HG02571 (cell line): ENCODE data around the gene NR1H3.
A peak's percentile ranks its signal among the peaks of the same experiment; 100 is the strongest.

Source experiments
- ATAC-seq: cut with Tn5 transposase; IDR thresholded peaks from one replicate; pipeline ENCODE4 v1.9.1; 2021; ENCODE audit warnings: mild to moderate bottlenecking, moderate library complexity; ENCODE audit not compliant: unreplicated experiment

The NR1H3 gene

DNA sequence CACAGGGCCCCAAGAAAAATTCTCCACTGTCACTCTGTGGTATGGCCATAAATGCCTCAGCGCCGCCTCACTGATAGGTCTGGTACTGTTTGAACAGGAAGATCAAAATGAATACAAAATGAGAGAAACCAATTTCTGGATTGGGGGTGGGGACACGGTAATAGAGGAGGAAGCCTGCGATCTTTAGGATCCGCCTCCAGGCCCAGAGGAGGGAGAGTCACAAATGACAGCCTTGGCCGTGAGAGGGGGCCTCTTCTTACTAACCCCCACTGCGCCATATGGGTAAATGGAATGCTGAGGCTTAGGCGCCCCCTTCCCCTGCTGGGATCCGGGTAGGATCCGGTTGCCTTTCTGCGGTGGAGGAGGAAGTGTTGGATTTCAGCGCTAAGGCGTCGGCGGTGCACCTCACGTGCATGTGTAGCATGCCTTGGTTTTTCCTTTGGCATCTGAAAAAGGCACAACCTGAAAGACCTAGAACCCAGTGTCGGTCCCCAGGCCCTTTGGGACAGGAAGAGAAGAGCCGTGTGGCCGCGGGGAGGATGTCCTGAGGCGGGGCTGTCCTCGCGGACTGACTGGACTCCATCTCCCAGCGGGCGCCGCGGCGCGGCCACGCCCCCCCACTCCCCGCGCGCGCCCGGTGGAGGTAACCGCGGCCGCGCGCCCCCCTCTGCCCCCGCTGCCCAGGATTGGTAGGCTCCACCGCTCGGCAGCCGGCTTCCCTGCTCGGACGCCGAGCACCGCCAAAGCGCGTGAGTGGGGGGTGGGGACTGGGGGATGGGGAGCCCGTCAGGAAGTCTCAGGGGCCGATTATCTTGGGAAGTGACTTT lies 11.4 kb downstream of the NR1H3 start:
- ATAC-seq: peak; percentile 55

DNA sequence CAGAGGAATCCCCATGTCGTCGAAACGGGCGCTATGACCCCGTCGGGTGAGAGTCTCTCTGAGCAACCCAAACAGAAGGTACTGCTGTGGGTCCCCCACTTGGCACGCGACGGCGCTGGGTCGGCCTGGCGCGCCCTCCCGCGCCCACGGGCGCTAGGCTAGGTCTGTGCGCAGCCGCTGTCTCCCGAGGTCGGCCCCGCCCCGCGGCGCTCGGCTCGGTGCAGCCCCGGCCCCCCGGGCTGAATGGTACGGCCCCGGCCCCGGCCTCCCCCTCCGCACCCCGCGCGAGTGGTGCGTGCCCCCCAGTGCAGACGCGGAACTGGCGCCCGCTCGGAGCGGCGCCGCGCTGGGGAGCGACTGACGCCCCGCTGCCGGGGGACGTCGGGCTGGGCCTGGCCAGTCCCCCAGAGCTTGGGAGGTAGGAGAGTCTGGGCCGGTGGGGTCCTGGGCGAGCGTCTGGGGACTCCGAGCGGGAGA lies 12.1 kb downstream of the NR1H3 start, which contains the start of gene MADD:
TSS of gene MADD (plus strand) at position 305 of the 477 bp plus-strand sequence.
- ATAC-seq: peak; percentile 78

DNA sequence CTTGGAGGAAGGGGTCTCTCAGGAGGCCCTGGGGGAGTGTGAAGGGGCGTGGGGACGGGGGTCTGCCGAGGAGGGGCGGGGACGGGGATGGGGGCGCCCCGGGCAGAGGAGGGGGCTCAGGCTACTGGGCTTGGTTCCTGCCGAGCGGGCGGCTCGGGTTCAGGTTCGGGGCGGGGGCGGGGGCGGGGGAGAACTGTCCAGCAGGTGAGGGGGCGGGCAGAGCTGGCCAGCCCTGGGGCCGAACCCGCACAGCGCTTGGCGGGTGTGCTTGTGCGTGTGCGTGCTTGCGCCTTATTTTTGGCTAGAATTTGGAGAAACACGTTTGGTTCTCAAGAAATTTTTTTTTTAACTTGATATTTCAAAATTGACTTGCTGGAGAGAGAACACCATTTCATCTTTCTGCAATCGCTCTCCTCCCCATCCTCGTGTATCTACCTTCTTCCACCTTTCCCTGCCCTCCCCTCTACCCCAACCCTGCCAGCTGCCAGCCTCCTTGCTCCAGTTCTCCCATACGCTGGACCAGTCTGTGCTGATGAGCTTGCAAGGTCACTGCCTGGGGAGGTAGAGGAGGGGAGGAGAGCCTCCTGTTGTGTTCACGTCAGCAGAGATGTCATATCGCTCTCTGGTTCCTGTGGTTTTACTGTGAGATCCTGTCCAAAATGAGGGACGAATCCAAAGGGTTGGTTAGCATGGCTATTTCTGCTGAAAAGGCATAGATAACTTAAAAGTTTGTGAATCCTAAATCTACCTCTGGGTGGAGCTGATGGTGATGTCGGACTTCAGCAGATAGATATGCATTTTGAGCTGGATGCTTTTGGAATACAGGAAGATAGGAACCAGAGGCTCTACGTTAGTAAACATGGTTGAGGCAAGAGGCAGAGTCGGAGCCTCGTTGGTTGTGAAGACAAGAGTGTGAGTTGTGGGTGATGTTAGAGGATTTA lies 12.8 kb downstream of the NR1H3 start:
- no peak for ATAC-seq

DNA sequence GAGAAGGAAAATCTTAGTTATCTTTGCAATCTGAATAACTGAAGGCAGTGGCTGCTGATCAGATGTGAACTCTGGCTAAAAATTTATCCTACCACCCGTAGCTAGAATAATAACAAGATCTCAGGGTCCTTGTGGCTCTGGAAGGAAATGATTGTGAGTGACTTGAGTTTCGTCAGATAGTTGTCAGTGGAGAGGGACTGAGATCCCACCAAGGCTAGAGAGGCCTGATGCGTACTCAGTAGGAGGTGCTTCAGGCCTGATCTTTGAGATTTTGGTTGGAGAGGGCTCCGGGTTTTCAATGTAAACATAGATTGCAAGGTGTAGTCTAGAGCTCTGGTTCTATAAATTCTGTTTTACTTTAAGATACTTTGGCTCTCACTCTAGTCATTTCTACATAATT lies 13.5 kb downstream of the NR1H3 start:
- ATAC-seq: no peak

DNA sequence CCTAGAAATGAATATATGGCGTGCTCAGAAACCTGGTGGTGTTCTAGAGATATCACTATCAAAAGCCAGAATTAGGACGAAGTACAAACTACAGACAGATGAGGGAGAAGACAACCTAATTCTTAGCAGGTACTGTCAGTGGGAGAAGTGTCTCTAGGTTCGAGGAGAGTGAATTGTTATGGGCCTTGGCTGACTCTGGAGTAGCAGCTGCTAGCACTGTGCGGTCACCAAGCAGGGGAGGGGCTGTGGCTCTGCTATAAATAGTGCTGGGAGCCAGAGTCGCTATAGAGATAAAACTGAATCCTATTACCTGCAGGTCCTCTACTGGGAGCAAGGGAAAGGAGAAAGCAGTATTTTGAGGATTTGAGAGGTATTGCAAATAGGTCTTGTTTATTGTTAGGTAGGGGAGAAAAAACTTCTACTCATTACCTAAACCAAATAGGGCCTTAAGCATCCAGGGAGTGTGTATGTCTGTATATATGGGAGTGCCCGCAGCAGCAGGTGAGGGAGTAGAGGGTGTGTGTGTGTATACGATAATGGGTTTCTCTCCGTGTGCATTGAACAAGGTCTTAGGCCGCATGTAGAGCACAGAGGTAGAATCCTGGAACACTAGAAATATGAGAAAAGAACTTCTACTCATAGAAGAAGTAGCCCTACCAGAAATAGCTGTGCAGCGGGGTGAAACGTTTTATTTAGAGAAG lies 14.3 kb downstream of the NR1H3 start:
- ATAC-seq: no peak

DNA sequence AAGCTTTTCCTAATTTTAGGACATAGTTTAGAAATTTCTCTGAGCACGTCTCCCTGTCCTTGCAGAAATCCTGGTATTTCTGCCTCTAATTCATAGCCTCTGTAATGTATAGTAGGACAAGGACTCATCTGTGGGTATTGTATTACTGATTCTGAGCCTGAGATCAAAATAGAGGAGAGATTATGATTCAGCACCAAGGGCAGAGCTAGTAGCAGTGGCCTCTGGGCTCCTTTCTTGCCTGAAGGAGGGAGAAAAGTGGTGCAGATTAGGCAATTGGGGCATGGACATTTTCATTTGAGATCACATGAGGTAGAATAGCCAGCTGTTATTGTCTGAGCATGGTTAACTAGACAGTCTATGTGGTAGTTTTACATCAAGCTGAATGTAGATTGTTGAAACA lies 14.9 kb downstream of the NR1H3 start:
- no peak for ATAC-seq

DNA sequence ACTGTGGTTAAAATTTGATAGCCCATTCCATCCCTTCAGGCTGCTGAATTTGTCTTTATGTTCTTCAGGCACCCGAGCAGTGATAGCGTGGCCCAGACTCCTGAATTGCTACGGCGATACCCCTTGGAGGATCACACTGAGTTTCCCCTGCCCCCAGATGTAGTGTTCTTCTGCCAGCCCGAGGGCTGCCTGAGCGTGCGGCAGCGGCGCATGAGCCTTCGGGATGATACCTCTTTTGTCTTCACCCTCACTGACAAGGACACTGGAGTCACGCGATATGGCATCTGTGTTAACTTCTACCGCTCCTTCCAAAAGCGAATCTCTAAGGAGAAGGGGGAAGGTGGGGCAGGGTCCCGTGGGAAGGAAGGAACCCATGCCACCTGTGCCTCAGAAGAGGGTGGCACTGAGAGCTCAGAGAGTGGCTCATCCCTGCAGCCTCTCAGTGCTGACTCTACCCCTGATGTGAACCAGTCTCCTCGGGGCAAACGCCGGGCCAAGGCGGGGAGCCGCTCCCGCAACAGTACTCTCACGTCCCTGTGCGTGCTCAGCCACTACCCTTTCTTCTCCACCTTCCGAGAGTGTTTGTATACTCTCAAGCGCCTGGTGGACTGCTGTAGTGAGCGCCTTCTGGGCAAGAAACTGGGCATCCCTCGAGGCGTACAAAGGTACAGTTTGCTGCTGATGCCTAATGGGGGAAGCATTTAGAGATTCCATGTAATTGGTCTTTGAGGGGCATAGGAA lies 16.9 kb downstream of the NR1H3 start:
- no peak for ATAC-seq

DNA sequence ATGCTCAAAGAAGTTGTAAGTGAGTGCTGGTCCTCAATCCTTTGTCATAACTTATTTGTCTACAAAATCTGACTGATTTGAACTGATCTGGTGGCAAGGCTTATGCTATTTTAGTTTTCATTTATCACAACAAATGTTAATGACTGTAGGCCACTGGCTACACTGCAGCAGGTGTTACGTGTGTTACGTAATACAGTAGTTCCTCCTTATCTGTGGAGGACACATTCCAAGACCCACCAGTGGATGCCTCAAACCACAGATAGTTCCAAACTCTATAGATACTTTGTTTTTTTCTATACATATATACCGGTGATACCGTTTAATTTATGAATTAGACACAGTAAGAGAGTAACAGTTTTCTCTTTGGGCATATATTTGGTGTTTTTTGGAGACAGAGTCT lies 19.1 kb downstream of the NR1H3 start:
- no peak for ATAC-seq

DNA sequence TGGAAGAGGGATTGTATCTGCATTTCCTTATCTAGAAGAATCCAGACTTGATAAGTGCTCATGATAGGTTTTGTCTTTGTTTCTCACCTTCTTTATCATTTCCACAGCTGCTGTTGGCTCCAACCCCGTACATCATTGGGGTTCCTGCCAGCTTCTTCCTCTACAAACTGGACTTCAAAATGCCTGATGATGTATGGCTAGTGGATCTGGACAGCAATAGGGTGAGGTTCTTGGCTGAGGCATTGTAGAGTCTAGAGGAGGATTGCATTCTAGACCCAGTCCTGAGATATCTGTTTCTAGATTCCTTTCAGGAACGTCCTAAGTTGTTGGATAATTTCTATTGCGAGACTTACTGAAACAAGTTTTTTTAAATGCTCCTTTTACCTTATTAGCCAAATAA lies 20.3 kb downstream of the NR1H3 start:
- ATAC-seq: no peak

DNA sequence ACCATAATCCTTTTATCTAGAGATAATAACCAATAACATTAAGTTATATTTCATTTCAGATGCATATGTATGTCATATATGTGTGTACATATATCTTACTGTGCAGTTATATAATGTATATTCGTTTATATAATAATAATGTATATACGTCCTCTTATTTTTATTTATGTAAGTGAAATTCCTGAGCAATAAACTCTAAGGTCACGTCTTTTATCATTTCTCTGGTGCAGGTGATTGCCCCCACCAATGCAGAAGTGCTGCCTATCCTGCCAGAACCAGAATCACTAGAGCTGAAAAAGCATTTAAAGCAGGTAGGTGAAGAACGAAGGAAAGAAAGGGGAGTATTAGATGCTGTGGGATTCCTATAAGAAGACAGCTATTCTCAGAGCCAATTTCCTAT lies 21.0 kb downstream of the NR1H3 start:
- ATAC-seq: no peak

DNA sequence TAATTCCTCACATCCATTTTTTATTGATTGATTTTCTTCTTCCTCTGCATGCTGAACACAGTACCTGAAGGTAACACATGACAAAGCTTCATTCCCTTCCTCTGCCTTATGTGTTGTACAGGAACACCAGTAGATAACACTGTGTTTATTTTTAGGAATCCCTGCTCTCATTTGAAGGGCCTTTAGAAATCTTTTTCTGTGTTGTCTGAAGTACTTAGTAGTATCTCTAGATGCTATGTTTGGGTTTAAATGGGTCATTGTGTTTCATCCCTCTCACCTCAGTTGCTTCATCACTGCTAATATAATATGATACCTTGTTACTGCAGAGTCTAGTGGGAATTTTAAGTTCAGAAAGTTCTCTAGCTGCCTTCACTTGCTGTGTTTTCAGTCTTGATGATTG lies 22.3 kb downstream of the NR1H3 start:
- ATAC-seq: no peak

DNA sequence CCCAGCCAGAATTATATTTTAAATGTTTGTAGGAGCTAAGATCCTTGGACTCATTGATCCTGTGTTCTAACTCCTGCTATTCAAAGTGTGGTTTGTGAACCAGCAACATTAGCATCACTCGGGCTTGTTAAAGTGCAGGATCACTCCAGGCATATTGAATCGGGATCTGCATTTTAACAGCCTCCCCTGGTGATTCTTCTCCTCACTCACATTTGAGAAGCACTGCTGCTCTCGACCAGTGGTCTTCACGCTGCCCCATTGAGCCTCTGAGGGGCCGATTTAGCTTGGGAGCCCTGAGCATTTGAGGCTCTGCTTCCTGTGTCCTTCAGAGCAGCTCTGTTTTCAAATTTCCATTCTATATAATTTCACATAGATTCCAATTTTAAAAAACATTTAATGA lies 23.1 kb downstream of the NR1H3 start:
- no peak for ATAC-seq

DNA sequence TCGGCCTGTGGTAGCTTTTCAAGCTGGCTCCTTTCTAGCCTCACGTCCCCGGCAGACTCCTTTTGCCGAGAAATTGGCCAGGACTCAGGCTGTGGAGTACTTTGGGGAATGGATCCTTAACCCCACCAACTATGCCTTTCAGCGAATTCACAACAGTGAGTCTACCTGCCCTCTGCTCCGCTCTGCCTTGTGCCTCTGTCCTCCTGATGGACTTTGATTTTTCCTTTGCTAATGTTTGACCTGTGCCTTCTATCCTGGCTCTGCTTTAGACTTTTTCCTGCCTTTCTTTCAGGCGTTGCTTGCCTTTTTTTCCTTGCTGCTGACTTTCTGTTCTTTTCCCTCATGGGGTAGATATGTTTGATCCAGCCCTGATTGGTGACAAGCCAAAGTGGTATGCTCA lies 24.7 kb downstream of the NR1H3 start:
- ATAC-seq: no peak

DNA sequence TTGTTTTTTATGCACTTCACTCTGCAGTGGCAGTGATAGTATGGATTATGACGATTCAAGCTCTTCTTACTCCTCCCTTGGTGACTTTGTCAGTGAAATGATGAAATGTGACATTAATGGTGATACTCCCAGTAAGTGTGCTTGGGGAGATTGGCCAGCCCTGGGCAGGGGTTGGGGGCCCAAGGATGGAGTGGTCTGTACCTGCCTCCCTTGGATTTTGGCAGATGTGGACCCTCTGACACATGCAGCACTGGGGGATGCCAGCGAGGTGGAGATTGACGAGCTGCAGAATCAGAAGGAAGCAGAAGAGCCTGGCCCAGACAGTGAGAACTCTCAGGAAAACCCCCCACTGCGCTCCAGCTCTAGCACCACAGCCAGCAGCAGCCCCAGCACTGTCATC lies 26.4 kb downstream of the NR1H3 start:
- ATAC-seq: no peak

DNA sequence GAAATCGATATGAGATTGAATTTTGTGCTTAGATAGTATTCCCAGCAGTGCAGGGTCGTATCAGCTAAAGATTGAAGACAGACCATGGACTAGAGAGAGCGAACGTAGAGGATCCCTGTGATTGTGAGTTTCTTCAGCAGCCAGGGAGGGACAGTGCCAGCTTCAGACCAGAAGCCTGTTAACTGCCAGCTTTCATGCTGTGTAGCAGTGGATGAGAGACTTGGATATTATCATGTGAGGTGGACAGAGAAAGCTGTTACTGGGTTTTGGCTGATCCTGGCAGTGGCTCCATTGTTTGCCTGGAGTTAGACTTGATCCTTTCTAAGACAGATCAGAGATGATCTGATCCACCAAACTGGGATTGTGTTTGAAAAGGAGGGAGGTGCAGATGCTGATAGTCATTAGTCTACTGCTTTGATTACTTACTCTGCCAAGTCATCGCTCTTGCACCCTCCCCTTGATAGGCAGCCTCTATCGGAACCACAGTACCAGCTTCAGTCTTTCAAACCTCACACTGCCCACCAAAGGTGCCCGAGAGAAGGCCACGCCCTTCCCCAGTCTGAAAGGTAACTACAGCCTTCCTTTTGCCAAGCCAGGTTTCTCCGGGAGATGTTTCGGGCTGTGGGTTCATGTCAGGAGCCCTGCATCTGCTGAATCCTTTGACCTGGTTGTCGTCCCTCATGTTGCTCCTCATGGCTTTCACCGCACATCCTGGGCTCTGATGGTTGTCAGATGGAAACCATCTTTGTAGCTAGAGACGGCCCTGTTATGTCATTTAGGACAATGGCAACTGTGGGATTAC lies 28.4 kb downstream of the NR1H3 start:
- no peak for ATAC-seq

DNA sequence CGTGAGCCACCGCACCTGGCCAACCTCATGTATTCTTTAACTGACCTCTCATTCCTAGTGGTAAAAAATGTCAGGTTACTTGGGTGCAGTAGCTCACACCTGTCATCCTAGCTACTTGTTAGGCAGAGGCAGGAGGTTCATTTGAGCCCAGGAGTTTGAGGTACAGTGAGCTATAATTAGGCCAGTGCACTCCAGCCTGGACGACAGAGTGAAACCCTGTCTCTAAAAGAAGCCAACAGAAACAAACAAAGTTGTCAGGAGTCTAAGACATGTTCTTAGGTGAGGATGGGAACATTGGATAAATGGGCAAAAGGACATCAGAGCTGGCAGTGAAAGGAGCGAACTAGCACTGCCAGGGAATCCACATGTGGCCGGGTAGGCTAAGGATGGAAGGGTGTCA lies 30.3 kb downstream of the NR1H3 start:
- no peak for ATAC-seq

DNA sequence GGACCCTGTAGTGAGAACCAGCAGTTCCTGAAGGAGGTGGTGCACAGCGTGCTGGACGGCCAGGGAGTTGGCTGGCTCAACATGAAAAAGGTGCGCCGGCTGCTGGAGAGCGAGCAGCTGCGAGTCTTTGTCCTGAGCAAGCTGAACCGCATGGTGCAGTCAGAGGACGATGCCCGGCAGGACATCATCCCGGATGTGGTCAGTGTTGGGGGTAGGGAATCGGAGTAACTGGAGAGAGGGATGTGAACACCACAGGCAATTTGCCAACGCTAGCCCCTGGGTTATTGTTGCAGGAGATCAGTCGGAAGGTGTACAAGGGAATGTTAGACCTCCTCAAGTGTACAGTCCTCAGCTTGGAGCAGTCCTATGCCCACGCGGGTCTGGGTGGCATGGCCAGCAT lies 32.1 kb downstream of the NR1H3 start:
- ATAC-seq: no peak

DNA sequence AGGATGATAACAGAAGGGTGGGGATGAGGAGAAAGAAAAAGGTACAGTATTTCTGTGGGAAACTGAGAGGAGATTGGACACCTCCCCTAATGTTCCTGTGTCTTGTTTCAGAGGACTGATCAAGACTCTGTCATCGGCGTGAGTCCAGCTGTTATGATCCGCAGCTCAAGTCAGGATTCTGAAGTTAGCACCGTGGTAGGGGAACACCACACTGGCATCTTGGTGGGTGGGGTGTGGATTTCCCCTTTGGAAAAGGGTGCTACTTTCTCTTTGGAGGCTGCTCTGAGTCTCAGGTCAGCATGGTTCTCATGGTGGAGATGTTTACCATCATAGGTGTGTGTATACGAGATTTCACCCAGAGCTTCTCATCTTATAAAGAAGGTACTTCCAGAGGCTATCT lies 37.6 kb downstream of the NR1H3 start:
- no peak for ATAC-seq

DNA sequence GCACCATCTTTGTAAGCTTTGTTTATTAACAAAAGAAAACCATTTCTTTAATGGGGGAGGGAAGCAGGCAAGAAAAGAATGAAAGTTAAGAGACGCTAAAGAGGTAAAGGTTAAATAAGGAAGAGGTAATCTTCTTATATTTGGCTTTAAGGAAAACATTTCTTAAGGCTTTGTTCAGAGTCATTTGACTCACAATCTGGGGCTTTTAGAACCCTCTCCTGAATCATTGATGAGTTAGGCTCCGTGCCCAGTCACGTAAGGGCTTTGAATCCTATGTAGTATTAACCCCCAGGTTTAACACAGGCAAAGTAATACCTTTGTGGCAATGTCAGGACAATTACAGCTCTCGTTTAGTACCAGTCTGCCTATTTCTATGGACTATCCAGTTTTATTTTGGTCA lies 38.2 kb downstream of the NR1H3 start:
- no peak for ATAC-seq

DNA sequence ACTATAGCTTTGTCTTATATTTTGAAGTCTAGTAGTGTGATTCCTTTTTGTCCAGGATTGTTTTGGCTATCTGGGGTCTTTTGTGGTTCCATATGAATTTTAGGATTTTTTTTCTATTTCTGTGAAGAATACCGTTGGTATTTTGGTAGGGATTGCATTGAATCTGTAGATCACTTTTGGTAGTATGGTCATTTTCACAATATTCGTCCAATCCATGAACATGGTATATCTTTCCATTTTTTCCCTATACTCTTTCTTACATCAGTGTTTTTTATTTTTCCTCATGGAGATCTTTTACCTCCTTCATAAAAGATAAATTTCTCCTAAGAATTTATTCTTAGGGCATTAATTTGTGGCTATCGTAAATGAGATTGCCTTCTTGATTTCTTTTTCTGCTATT lies 41.3 kb downstream of the NR1H3 start:
- ATAC-seq: no peak
